GM18498 (cell line): ENCODE data around the gene PAK5.

ENCODE experiments used
- ATAC-seq: cut with Tn5 transposase; IDR thresholded peaks from one replicate; pipeline ENCODE4 v1.9.1; 2021; ENCODE audit warnings: mild to moderate bottlenecking, moderate library complexity; ENCODE audit not compliant: unreplicated experiment

Gene PAK5

GRCh38 chr20:9581509-9581908 is 257.4 kb downstream of the PAK5 start:
- no peak for ATAC-seq

DNA sequence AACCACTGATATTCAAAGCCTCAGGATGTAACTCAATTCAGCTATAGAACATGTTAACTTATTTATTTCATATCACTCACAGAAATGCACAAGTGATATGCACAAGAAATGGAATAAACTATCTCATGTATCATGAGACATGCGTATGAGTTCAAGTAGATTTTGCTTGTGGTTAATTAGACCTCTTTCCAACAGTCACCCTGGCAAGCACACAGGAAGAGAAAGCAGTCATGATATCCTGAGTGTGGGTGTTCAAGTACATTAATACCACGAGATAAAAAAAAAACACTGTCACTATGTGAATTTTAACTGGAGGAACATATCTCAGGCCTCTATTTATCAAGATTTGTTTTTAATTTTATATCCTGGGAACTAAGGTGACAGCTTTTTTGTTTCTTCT is 260.3 kb downstream of the PAK5 start:
- no peak for ATAC-seq

DNA sequence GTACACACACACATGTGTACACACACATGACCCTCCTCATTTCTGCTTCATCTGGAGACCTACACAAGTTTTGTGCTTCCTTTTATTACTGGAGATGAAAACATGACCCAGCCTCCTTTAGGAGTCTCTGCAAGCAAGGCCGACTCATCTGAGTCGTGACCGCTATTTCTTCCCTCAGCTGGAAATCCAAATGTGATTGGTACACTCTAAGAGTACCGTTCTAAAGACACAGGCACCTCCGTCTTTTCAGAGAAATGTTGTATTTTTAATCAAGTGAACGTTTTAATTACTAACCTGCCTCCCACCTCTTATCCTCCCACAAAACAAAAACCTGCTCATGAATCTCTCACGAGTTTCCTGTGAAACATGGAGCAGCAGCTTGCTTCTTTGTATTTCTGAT is 261.5 kb downstream of the PAK5 start:
- no peak for ATAC-seq

- no peak for ATAC-seq
Measured at GRCh38 chr20:9576695-9577094, 262.2 kb downstream of the PAK5 start.

GRCh38 chr20:9575836-9576235 is 263.0 kb downstream of the PAK5 start:
- ATAC-seq, result no peak

DNA sequence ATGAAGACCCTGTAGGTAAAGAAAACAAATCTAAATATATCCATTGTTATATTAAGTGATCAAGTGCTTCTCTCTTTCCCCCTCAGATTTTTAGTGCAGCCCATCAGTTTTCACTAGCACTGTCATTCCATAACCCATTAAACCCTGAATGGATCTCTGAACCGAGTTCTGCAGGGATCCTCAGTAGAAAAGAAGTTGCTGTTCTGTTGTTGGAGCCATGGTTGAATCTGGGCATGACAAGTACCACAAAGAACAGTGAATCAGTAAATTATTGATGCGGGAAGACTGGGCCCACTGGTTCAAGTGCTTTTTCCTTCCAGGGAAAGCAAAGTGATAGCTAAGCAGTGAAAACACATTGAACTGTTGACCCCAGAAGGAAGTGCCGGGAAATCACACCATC is 264.1 kb downstream of the PAK5 start:
- no peak for ATAC-seq

DNA sequence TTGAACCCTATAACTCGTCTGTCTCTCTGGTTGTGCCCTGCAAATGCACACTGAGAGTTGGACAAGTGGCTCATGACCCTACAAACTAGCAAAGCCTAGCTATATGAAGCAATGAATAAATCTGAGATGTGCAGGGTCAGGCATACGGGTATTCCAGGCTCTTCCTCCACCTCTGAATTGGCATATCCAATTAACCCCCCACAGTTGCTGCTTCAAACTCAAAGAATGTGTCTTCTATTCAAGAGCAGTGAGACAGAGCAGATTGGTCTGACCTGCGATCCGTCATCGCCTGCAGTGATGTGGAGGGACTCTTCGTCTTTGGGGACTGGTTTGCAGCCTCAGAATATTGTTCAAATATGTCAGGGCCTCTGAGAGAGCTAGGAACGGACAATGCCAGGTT is 264.7 kb downstream of the PAK5 start:
- no peak for ATAC-seq

DNA sequence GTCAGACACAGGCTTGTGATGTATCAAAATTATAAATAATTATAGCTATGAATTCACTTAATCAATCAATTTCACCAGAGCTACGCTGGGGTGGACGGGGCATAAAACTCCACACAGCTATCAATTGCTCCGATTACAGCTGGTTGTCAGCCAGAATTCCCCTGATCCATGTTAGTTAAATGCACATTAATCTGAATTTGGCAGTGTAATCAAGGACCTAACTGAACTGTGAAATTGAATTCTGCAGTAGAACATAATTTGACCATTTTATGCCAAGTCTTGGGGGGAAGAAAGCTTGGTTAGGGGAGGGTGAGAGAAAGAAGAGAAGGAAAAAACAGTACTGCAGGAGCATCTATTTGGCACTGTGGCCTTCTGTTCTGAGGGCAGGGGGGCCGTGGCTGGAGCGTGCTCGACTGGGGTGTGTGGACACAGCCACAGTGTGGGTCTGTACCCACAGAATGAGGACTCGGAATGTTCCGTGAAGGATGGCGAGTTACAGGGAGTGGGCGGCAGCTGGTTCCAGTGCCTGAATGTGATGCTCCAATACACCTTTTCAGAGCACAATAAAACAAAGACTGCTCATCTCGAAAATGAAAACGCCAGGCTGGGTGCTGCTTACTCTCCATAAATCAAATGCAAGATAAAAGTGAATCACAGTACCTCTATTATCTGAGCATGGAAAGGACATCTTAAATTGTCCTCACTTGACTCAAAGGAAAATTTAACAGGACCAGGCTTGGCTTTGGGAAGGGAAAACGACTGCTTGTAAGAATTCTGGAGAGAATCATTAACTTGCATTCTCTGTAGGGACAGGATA is 265.3 kb downstream of the PAK5 start:
- no peak for ATAC-seq

GRCh38 chr20:9572670-9573069 is 266.2 kb downstream of the PAK5 start:
- ATAC-seq, result no peak

DNA sequence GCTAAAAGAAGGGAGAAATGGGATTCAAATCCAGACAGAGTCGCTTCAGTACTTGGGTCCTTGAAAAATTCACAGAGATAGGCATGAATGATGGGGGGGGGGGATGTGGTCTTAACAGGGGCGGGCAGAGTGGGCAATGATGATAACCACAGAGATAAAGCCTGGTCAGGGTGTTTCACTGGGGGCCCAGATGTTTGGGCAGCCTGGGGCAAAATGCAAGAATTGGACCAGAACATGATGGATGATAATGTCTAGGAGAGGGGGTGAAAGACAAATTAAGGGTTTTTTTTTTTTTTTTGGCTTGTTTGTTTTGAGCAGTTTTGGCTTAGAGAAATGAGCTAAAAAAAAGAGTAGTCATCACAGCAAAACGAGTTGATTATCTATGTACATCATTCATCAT is 267.1 kb downstream of the PAK5 start:
- no peak for ATAC-seq

DNA sequence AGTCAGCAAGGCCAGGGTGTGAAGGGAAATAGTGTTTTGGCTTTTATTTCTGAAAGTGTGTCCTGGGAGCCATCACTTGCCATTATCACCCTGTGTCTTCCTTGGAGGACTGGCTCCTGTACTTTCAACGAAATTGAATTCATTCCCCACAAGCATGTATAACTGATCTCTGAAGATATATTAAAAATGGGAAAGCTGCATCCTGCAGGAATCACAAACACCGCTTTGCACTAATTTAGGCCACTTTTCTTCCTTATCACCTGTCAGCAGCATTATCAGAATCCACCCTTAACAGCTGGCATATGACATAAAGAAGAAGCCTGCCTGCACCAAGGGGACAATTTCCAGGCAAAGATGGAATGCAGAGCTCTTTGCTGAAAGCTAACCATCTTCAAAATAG is 268.3 kb downstream of the PAK5 start:
- no peak for ATAC-seq

DNA sequence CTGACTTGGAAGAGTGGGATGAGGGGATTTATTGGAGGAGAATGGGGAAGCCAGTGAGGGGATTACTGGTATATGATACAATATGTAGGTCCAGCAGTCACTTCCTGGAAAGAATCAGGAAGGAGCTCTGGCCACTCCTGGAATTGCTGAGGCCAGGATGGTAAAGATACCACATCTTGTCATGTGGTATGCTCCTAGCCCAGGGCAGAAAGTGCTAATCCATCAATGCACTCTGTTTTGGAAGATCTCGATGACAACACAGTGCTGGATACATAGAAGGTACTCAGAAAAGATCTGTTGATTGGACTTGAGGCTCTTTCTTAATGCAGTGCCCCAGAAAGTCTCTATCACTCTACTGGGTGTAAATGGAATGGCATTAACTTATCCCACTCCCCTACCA is 271.9 kb downstream of the PAK5 start:
- ATAC-seq, result no peak

DNA sequence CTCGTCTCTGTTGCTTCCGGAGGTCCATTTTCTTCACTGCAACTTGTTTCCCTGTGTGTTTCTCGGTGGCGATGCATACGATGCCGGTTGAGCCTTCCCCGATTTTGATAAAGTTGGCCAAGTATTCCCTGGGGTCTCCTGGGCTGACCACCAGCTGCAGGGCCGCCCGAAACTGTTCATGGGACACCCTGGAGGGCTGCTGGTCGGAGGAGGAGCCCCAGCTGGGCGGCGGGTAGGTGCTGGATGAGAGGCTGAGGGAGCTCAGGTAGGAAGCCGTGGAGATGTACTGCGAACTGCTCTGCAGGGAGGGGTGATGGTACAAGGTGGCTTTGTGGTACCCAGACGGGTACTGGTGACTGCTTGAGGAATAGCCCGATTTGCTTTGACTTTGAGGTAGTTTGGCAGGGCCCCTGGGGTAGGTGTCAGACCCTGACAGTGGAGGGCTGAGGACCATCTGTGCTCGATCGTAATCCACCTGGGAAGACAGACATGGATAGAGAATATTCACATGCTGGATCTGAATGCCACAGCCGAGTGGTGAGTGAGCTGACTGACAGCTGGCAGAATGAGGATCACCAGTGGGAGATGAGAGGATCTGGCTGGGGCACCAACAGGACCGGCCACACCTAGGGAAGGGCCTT is 272.8 kb downstream of the PAK5 start:
- ATAC-seq, result no peak

- no peak for ATAC-seq
Measured at GRCh38 chr20:9557411-9557810, 281.5 kb downstream of the PAK5 start.

GRCh38 chr20:9555781-9556180 is 283.1 kb downstream of the PAK5 start:
- no peak for ATAC-seq

DNA sequence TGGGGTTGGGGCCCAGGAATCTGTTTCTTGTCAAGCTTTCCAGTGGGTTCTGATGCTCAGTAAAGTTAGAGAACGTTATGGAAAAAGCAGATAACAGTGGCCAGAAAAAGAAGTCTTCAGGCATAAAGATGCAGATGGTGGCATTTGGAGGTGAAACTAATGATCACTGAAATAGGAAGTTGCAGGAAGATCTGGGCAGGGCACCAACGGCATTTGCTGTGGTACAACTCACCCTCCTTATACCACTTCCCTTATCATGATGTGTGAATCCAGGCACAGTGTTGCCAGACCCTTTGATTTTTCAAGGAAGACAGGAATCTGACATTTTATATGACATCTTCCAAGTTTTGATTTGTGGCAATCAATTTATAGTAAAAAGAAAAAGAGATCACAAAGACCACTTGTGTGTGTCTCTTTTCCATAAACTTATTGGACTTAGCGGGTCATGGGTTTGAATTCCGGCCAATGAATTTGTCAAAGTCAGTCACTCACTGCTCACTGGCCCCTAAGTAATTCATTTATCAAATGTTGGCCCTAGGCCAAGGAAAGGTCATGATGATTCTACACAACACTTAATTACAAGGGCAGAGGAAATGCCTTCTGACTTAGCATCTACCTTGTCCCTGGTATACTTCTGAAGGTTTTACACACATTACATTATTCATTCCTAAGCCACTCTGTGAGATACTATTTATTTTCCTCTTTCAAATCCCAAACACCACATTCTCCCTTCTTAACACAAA is 286.9 kb downstream of the PAK5 start:
- ATAC-seq, result no peak

GRCh38 chr20:9550871-9551270 is 288.0 kb downstream of the PAK5 start:
- no peak for ATAC-seq

- ATAC-seq, result no peak
Measured at GRCh38 chr20:9550283-9550682, 288.6 kb downstream of the PAK5 start.

GRCh38 chr20:9543214-9543613 is 295.7 kb downstream of the PAK5 start:
- no peak for ATAC-seq

DNA sequence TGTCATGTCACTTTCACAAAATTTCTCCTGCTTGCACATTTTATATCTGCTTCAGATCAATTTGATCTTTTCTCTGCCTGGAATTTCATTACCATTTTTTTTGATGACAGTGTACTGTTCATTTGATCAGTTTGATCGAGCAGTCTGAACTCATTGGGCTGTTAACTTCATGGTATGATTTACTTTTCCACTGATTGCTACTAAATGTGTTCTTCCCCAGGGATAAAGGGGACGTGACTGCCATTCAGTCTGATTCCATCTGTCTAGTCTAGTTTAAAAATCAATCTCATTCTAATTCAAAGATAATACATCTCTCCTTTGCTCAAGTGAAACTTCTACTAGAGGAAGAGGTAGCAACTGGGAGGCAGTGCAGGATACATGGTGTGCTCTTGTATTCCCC is 303.4 kb downstream of the PAK5 start:
- ATAC-seq, result no peak

- no peak for ATAC-seq
Measured at GRCh38 chr20:9534025-9534424, 304.9 kb downstream of the PAK5 start.
